NCI-H460 (cell line): ENCODE results near the gene CDK18. TPM values are rescaled to one million over a fixed set of nuclear protein-coding genes. Genes with fewer than 3 reads are reported as not detected.
"Not testable (repeated sequence)": the region's sequence is repeated elsewhere in the genome, so short reads cannot be mapped to it uniquely, and the experiment has no call there.

Experiments used
- DNase-seq: peaks from one replicate; pipeline ENCODE4 v3.0.0-alpha.2; 2016; ENCODE audit warnings: low read depth; ENCODE audit errors: extremely low read depth
- polyA plus RNA-seq: library from polyadenylated mRNA; depleted of rRNA; stranded (reverse); fragments of >200 nt; gene quantifications from 2 replicates; pipeline ENCODE4 v1.2.3, GENCODE V29; 2014; cell fraction: nucleus; rRNA removed
- total RNA-seq: library from RNA; depleted of rRNA; stranded (reverse); fragments of >200 nt; shearing (Covaris generic); gene quantifications from 2 replicates; pipeline ENCODE4 v1.2.3, GENCODE V29; 2014; rRNA removed

The CDK18 gene
- 0.06 and 0.27 TPM in 2 replicates for total RNA-seq
- polyA plus RNA-seq = 0.56 and 0.84 TPM in 2 replicates

- DNase-seq = no peak
Observed at GRCh38 chr1:205504311-205505075, at the start of gene CDK18. TSS of gene CDK18 (plus strand) at chr1:205504669. CDS start at chr1:205523168, 18,499 bp downstream.

GRCh38 chr1:205454903-205455335 lies 49.5 kb upstream of the CDK18 start:
- no peak for DNase-seq

- DNase-seq = no peak
Observed at GRCh38 chr1:205455581-205456382, 48.7 kb upstream of the CDK18 start, which contains the start of gene BLACAT1. TSS of gene BLACAT1 (minus strand) at chr1:205456045.

- no peak for DNase-seq
Observed at GRCh38 chr1:205456383-205456867, 48.0 kb upstream of the CDK18 start.

GRCh38 chr1:205456868-205457745 lies 47.4 kb upstream of the CDK18 start:
- DNase-seq = no peak

- DNase-seq = peak; percentile 54
Observed at GRCh38 chr1:205458777-205459566, 45.5 kb upstream of the CDK18 start.

GRCh38 chr1:205465392-205465791 lies 39.1 kb upstream of the CDK18 start:
- no peak for DNase-seq

- no peak for DNase-seq
Observed at GRCh38 chr1:205466595-205467220, 37.8 kb upstream of the CDK18 start.

- DNase-seq = no peak
Observed at GRCh38 chr1:205470131-205470530, 34.3 kb upstream of the CDK18 start.

- DNase-seq = no peak
Observed at GRCh38 chr1:205472737-205473441, 31.6 kb upstream of the CDK18 start.

- DNase-seq = no peak
Observed at GRCh38 chr1:205473475-205473874, 31.0 kb upstream of the CDK18 start.

- DNase-seq = no peak
Observed at GRCh38 chr1:205473966-205474365, 30.5 kb upstream of the CDK18 start.

GRCh38 chr1:205474571-205474970 lies 29.9 kb upstream of the CDK18 start:
- DNase-seq = no peak

- no peak for DNase-seq
Observed at GRCh38 chr1:205475855-205476254, 28.6 kb upstream of the CDK18 start.

GRCh38 chr1:205476648-205477047 lies 27.8 kb upstream of the CDK18 start:
- no peak for DNase-seq

- DNase-seq = no peak
Observed at GRCh38 chr1:205477121-205477758, 27.2 kb upstream of the CDK18 start.

- peak; percentile 7 for DNase-seq
Observed at GRCh38 chr1:205477759-205478247, 26.7 kb upstream of the CDK18 start.

- not testable (repeated sequence) for DNase-seq
Observed at GRCh38 chr1:205478985-205479384, 25.5 kb upstream of the CDK18 start.
